DMS153 treated with DMSO at 0.1 percent for 48 hours (cell line): ENCODE data around the gene PCDHGB2.
"Not testable (repeated sequence)": the region's sequence is repeated elsewhere in the genome, so short reads cannot be mapped to it uniquely, and the experiment has no call there.

Experiments
- DNase-seq: peaks from one replicate; lab custom pipeline; 2025; ENCODE audit not compliant: unreplicated experiment; lab: John Stamatoyannopoulos, UW

Gene PCDHGB2

DNA sequence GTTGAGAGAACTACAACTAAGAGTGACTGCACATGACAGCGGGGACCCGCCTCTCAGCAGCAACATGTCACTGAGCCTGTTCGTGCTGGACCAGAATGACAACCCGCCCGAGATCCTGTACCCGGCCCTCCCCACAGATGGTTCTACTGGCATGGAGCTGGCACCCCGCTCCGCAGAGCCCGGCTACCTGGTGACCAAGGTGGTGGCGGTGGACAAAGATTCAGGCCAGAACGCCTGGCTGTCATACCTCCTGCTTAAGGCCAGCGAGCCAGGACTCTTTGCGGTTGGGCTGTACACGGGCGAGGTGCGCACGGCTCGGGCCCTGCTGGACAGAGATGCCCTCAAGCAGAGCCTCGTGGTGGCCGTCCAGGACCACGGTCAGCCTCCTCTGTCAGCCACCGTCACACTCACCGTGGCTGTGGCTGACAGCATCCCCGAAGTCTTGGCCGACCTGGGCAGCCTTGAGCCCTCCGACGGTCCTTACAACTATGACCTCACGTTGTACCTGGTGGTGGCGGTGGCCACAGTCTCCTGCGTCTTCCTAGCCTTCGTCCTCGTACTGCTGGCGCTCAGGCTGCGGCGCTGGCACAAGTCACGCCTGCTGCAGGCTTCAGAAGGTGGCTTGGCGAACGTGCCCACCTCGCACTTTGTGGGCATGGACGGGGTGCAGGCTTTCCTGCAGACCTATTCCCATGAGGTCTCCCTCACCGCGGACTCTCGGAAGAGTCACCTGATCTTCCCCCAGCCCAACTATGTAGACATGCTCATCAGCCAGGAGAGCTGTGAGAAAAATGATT is 24.9 kb downstream of the PCDHGB2 start:
- DNase-seq, result no peak

DNA sequence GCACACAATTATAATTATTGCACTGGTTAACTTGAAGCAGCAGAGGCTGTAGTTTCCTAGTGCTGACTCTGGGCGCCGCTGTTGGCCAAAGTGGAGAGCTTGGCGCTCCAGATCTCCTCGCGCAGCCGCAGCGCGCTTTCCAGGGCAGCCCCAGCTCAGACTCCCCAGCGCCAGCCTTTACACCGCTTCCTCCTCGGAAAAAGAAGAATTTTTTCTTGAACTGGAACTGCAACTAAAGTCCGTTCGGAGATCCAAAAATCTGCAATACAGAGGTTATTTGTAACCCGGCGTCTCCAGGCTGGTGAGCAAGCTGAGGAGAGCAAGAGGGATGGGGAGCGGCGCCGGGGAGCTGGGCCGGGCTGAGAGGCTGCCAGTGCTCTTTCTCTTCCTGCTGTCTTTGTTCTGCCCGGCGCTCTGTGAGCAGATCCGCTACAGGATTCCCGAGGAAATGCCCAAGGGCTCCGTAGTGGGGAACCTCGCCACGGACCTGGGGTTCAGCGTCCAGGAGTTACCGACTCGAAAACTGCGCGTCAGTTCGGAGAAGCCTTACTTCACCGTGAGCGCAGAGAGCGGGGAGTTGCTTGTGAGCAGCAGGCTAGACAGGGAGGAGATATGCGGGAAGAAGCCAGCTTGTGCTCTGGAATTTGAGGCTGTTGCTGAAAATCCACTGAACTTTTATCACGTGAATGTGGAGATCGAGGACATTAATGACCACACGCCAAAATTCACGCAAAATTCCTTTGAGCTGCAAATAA is 27.9 kb downstream of the PCDHGB2 start, which contains the start of gene PCDHGB4:
PCDHGB4 (plus strand) TSS at position 142 of the 755 bp plus-strand sequence; CDS start at position 329, 187 bp downstream.
- not testable (repeated sequence) for DNase-seq

DNA sequence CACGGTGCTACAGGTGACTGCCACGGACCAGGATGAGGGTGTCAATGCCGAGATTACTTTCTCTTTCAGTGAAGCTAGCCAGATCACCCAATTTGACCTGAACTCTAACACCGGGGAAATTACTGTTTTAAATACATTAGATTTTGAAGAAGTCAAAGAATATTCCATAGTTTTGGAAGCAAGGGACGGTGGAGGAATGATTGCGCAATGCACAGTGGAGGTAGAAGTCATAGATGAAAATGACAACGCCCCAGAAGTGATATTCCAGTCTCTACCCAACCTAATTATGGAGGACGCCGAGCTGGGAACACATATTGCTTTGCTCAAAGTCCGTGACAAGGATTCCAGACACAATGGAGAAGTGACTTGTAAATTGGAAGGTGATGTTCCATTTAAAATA is 28.9 kb downstream of the PCDHGB2 start:
- DNase-seq, result no peak

DNA sequence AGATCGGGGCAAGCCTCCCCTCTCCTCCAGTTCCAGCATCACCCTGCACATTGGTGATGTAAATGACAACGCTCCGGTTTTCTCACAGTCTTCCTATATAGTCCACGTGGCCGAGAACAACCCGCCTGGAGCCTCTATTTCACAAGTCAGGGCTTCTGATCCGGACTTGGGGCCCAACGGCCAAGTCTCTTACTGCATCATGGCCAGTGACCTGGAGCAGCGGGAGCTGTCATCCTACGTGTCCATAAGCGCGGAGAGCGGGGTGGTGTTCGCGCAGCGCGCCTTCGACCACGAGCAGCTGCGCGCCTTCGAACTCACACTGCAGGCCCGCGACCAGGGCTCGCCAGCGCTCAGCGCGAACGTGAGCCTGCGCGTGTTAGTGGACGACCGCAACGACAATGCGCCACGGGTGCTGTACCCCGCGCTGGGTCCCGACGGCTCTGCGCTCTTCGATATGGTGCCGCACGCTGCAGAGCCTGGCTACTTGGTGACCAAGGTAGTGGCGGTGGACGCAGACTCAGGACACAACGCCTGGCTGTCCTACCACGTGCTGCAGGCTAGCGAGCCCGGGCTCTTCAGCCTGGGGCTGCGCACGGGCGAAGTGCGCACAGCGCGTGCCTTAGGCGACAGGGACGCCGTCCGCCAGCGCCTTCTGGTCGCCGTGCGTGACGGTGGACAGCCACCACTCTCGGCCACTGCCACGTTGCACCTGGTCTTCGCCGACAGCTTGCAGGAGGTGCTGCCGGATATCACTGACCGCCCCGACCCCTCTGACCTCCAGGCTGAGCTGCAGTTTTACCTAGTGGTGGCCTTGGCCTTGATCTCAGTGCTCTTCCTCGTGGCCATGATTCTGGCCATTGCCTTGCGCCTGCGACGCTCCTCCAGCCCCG is 29.6 kb downstream of the PCDHGB2 start:
- DNase-seq, result no peak

DNA sequence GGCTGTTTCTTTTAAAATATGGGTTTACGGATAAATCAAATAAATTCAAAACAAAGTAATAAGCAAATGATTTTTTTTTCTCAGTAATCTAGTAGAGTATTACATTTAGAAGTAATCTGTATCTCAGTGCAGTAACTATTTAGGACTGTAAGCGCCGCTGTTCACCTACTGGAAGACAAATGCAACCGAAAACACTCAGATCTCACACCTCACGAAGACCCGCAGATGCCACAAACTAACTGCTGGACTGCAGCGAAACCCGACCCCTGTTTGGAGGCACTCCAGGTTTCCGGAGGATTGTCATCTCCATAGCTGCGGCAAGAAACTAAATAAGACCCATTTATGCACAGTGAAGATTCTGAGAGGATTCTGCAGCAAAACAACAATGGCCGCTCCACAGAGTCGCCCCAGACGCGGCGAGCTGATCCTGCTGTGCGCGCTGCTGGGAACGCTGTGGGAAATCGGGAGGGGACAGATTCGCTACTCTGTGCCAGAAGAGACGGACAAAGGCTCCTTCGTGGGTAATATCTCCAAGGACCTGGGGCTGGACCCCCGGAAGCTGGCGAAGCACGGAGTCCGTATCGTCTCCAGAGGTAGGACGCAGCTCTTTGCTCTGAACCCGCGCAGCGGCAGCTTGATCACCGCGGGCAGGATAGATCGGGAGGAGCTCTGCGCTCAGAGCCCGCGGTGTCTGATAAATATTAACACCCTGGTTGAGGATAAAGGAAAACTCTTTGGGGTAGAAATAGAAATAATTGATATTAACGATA is 32.8 kb downstream of the PCDHGB2 start, which contains the start of gene PCDHGA8:
PCDHGA8 (plus strand) TSS at position 205 of the 770 bp plus-strand sequence; CDS start at position 386, 181 bp downstream.
- DNase-seq, result no peak

DNA sequence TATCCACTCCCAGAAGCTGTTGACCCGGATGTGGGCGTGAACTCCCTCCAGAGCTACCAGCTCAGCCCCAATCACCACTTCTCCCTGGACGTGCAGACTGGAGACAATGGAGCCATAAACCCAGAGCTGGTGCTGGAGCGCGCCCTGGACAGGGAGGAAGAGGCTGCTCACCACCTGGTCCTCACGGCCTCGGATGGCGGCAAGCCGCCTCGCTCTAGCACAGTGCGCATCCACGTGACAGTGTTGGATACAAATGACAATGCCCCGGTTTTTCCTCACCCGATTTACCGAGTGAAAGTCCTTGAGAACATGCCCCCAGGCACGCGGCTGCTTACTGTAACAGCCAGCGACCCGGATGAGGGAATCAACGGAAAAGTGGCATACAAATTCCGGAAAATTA is 33.5 kb downstream of the PCDHGB2 start:
- no peak for DNase-seq

DNA sequence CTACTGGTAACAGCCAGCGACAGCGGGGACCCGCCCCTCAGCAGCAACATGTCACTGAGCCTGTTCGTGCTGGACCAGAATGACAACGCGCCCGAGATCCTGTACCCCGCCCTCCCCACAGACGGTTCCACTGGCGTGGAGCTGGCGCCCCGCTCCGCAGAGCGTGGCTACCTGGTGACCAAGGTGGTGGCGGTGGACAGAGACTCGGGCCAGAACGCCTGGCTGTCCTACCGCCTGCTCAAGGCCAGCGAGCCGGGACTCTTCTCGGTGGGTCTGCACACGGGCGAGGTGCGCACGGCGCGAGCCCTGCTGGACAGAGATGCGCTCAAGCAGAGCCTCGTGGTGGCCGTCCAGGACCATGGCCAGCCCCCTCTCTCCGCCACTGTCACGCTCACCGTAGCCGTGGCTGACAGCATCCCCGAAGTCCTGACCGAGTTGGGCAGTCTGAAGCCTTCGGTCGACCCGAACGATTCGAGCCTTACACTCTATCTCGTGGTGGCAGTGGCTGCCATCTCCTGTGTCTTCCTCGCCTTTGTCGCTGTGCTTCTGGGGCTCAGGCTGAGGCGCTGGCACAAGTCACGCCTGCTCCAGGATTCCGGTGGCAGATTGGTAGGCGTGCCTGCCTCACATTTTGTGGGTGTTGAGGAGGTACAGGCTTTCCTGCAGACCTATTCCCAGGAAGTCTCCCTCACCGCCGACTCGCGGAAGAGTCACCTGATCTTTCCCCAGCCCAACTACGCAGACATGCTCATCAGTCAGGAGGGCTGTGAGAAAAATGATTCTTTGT is 34.8 kb downstream of the PCDHGB2 start:
- not testable (repeated sequence) for DNase-seq

DNA sequence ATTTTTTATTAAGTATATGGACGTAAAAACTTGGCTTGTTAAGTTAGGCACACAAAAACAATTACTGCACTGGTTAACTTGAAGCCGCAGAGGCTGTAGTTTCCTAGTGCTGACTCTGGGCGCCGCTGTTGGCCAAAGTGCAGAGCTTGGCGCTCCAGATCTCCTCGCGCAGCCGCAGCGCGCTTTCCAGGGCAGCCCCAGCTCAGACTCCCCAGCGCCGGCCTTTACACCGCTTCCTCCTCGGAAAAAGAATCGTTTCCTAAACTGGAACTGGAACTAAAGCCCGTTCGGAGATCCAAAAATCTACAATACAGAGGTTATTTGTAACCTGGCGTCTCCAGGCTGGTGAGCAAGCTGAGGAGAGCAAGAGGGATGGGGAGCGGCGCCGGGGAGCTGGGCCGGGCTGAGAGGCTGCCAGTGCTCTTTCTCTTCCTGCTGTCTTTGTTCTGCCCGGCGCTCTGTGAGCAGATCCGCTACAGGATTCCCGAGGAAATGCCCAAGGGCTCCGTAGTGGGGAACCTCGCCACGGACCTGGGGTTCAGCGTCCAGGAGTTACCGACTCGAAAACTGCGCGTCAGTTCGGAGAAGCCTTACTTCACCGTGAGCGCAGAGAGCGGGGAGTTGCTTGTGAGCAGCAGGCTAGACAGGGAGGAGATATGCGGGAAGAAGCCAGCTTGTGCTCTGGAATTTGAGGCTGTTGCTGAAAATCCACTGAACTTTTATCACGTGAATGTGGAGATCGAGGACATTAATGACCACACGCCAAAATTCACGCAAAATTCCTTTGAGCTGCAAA is 38.2 kb downstream of the PCDHGB2 start, which contains the start of gene PCDHGB5:
PCDHGB5 (plus strand) TSS at position 192 of the 796 bp plus-strand sequence; CDS start at position 373, 181 bp downstream.
- not testable (repeated sequence) for DNase-seq

DNA sequence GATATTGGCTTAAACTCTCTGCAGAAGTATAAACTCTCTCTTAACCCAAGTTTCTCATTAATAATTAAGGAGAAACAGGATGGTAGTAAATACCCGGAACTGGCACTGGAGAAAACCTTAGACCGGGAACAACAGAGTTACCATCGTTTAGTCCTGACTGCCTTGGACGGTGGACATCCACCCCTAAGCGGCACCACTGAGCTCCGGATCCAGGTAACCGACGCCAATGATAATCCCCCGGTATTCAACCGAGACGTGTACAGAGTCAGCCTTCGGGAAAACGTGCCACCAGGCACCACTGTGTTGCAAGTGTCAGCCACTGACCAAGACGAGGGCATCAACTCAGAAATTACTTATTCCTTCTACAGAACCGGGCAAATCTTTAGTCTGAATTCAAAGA is 38.8 kb downstream of the PCDHGB2 start:
- no peak for DNase-seq

DNA sequence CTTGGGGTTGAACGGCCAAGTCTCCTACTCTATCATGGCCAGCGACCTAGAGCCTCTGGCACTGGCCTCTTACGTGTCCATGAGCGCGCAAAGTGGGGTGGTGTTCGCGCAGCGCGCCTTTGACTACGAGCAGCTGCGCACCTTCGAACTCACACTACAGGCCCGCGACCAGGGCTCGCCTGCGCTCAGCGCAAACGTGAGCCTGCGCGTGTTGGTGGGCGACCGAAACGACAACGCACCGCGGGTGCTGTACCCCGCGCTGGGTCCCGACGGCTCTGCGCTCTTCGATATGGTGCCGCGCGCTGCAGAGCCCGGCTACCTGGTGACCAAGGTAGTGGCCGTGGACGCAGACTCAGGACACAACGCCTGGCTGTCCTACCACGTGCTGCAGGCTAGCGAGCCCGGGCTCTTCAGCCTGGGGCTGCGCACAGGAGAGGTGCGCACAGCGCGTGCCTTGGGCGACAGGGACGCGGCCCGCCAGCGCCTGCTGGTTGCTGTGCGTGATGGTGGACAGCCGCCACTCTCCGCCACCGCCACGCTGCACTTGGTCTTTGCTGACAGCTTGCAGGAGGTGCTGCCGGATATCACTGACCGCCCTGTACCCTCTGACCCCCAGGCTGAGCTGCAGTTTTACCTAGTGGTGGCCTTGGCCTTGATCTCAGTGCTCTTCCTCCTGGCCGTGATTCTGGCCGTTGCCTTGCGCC is 39.9 kb downstream of the PCDHGB2 start:
- DNase-seq, result no peak

DNA sequence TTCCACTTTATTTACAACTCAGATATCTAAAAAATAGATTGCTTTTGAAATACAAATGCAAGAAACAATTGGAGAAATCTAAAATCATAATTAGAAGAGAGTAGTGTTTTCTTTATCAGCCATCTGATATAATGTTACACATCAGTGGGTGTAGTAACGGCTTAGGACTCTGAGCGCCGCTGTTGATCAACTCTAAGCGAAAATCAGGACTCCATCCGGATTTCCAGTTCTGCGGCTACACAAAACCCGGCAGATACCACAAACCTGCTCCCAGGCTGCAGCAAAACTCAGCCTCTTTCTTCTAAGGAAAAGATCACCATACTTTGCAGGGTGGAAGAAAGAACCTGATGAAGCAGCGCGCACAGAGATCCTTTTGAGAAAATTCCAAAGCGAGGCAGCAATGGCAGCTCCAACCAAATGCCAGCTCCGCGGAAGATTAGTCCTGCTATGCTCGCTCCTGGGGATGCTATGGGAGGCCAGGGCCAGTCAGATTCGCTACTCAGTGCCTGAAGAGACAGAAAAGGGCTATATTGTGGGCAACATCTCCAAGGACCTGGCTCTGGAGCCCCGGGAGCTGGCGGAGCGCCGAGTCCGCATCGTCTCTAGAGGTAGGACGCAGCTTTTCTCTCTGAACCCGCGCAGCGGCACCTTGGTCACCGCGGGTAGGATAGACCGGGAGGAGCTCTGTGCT is 42.9 kb downstream of the PCDHGB2 start, which contains the start of gene PCDHGA9:
PCDHGA9 (plus strand) TSS at position 226 of the 691 bp plus-strand sequence; CDS start at position 401, 175 bp downstream.
- no peak for DNase-seq

DNA sequence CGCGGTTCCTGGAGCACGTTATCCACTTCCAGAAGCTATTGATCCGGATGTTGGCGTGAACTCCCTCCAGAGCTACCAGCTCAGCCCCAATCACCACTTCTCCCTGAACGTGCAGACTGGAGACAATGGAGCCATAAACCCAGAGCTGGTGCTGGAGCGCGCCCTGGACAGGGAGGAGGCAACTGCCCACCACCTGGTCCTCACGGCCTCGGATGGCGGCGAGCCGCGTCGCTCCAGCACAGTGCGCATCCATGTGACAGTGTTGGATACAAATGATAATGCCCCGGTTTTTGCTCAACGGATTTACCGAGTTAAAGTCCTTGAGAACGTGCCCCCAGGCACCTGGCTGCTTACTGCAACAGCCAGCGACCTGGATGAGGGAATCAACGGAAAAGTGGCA is 43.6 kb downstream of the PCDHGB2 start:
- DNase-seq, result no peak

DNA sequence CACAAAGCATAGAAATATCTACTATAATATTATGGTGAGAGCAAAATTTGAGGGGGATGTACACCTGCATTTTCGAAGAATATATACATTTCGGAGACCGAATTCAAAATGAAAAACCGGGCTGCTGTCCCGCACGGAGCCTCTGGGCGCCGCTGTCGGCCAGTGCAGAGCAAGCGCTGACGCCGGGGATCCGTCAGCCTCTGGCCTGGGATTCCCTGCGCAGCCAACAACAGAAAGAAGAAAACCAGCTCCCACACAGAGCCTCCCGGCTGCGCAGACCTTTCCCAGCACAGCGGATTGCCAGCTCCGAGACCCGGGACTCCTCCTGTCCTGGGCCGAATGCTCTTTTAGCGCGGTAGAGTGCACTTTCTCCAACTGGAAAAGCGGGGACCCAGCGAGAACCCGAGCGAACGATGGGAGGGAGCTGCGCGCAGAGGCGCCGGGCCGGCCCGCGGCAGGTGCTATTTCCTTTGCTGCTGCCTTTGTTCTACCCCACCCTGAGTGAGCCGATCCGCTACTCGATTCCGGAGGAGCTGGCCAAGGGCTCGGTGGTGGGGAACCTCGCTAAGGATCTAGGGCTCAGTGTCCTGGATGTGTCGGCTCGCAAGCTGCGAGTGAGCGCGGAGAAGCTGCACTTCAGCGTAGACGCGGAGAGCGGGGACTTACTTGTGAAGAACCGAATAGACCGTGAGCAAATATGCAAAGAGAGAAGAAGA is 48.2 kb downstream of the PCDHGB2 start, which contains the start of gene PCDHGB6:
PCDHGB6 (plus strand) TSS at position 232 of the 716 bp plus-strand sequence; CDS start at position 414, 182 bp downstream.
- DNase-seq, result not testable (repeated sequence)

DNA sequence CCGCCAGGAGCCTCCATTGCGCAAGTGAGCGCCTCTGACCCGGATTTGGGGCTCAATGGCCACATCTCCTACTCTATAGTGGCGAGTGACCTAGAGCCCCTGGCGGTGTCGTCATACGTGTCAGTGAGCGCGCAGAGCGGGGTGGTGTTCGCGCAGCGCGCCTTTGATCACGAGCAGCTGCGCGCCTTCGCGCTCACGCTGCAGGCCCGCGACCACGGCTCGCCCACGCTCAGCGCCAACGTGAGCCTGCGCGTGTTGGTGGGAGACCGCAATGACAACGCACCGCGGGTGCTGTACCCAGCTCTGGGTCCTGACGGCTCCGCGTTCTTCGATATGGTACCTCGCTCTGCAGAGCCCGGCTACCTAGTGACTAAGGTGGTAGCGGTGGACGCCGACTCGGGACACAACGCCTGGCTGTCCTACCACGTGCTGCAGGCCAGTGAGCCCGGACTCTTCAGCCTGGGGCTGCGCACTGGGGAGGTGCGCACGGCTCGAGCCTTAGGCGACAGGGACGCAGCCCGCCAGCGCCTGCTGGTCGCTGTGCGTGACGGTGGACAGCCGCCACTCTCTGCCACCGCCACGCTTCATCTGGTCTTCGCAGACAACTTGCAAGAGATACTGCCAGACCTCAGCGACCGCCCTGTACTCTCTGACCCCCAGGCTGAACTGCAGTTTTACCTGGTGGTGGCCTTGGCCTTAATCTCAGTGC is 50.0 kb downstream of the PCDHGB2 start:
- DNase-seq, result no peak

DNA sequence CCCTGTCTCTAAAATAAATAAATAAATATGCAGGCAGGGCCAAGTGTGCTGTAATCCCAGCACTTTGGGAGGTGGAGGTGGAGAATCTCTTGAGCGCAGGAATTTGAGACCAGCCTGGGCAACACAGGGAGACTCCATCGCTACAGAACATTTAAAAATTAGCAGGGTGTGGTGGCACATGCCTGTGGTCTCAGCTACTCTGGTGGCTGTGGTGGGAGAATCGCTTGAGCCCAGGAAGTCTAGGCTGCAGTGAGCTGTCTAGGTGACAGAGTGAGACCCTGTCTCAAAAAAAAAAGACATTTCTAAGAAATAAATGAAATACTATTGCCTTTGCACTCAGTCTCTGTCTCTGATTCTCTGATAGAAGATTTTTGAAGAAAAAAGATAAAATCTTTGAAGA is 51.8 kb downstream of the PCDHGB2 start:
- DNase-seq, result no peak
